T-helper 9 cell (primary cell): ENCODE results near the gene TLK1.
A peak's percentile ranks its signal among the peaks of the same experiment; 100 is the strongest.
"Not testable (repeated sequence)": the region's sequence is repeated elsewhere in the genome, so short reads cannot be mapped to it uniquely, and the experiment has no call there.

Source experiments
- DNase-seq: peaks from one replicate; pipeline ENCODE4 v3.0.0-alpha.2; 2020

The TLK1 gene

DNA sequence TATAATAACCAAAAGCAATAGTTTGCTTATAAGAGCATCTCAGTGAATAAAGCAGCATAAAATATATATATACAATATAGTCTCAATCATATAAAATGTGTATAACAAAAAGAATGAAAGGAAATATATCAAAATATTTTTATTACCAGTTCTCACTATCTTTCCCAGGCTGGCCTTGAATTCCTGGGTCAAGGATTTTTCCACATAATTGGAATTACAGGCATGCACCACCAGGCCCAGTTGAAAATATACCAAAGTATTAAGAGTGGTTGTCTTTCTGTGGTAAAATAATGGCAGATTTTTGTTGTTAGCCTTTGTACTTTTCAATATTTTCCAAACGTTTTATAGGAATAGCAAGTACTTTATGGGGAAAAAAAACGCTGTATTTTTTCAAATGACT, 8.6 kb upstream of the TLK1 start:
- DNase-seq = no peak

DNA sequence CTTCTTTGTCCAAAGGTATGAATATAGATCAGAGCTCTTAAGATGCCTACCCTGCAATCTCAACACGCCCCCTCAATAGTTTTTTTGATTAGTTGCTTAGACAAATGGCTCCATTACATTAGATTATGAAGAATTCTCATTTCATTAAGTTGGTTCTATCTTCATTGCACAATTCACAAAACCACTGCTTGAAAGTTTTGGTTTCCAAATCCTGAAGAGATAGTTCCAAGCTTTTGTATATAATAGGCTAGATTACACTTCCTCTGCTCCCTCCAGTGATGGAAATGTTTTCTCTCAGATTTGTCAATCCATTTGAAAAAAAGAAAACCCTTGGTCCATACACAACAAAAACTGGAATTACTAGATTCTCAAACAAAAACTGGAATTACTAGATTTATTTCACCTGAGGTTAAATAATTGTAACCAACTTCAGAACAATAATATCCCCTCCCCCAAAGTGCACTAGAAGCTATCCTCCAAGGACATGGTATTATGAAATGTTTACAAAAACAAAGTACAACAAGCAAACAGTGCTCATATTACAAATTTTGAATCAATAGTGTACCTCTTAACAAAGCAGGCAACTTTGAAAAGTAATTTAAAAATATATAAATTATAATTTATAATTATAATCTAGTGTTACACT, 6.8 kb upstream of the TLK1 start:
- DNase-seq = no peak

DNA sequence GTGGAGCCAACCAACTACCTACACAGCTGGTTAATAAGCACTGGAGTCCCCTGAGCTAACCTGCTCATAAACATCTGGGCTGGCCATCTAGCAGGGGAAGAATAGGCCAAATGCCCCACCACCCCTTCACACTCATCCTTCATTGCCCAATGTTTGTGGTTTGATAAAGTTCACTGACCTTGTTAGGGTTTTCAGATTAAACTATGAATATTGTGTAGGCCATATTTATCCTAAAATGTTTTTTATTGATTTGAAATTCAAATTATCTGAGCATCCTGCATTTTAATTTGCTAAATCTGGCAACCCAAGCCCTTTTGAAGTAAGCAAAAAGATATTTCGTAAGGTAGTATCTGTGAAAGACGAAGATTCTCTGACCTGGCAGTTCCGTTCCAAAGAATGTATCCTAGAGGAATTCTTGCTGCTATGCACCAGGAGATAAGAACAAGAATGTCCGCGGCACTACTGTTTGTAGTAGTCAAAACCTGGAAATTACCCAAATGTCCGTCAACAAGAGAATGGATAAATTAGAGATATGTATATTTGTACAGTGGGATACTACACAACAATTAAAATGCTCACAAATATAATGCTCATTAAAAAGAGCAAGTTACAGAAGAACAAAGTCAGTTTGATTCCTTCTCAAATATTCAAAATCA, 5.8 kb upstream of the TLK1 start:
- DNase-seq = no peak

DNA sequence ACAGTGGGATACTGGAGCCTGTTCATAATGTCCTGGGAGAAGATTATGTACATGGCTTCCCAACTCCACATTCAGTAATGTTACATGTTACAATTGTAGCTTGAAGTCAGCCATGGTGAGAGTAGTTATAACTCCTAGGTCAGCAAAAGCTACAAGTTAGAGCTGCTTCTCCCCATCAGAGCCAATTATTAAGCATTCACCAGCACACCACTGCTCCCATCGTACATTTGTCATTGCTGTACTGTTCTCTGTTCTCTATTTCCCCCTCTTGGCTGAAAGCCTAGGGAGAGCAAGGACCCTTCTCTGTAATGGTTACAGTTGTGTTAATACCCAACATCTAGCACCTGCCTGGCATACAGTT, 5.3 kb upstream of the TLK1 start:
- no peak for DNase-seq

DNA sequence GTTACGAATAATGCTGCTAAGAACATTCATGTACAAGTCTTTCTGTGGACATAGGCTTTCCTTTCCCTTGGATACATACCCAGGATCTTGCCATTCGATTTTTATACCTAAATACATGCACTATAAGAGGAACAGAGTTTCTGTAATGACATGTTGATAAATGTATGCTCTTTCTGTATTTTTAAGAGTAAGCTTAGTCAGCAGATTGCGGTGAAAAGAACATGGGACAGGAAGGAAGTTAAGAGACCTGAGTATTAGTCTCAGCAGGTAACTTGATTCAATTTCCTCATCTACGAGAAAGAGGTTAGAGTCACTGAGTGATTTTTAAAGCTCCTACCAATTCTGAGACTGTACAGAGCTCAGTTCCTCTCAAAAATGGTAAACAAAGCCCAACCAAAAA, 2.6 kb upstream of the TLK1 start:
- no peak for DNase-seq

DNA sequence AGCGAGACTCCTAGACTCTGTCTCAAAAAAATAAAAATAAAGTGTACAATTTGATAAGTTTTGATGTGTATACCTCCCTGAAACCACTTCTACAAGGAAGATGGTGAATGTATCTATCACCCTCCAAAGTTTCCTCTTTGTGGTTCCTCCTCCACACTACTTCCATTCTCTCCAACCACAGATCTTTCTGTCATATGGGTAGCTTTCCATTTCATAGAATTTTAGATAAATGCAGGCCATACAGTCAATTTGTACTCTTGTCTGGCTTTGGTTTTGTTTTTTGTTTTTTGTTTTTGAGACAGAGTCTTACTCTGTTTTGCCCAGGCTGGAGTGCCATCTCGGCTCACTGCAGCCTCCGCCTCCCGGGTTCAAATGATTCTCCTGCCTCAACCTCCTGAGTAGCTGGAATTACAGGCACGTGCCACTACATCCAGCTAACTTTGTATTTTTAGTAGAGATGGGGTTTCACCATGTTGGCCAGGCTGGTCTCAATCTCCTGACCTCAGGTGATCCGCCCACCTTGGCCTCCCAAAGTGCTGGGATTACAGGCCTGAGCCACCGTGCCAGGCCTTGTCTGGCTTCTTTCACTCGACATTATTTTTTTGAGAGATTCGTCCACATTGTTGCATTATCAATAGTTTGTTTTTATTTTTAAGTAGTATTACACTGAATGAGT, 2.0 kb upstream of the TLK1 start:
- DNase-seq = not testable (repeated sequence)

DNA sequence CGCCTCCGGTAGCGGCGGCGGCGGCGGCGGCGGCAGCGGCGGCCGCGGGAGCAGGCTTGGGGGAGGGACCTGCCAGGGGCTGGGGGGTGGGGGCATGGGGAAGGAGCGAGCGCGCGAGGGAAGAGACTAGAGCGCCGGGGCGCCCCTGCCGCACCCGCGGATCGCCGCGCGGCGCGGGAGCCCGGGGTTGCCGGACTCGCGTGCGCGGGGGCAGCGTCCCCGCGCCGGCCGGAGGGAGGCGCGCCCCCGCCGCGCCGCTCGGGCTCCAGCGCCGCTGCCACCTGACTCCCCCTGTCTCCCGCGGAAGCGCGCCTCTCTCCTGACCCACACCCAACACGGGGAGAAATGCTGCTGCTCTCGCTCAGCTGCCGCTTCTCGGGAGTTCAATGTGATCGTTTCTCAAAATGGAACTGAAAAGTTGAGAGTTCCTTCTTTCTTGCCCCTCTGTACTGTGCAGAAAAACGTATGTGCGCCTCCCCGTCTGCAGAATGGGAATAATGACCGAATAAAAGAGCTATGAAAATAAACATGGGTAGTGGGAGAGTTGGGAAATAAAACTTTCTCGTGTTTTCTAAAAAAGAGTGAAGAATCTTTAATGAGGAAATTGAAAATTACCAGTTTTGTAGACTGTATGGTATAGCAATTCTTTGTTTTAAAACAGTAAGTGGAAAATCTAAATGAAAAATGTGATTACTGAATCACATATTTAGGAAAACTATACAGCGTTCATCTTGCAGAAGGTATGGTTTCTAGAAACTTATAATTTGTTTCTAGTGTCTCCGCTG, 455 bp upstream of the TLK1 start:
- no peak for DNase-seq

DNA sequence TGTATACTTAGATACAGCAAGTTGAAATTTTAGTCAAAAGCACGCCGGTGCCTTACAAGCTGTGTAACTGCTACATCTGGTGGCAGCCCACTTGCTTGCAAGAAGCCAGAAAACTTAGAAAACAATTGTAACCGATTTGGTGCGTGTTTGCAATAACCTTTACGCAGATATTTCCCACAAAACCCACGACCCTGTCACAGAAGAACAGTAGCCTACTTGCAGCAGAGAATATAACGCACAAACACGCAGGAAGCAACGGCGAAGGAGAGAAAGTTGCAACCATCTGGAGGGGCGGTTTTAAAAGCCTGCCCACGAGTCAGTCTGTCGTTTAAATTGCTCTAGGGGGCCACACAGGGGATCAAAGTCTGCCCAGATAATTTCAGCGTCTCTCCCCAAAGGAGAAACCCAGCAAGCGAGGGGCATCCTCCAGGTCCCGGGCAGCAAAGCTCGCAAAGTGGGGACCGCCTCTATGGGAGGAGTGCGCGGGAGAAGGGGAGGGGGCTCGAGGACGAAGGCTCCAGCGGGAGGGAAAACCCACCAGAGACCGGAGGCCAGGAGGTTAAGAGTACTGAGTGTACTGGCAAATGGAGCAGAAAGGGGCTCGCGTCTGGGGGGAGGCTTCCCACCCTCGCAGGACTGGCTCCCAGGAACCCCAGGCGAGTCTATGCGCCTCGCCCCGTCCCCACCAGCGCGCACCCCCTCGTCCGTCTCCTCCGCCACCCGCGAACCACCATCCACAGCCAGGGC, 1.1 kb downstream of the TLK1 start:
- peak; percentile 44 for DNase-seq

DNA sequence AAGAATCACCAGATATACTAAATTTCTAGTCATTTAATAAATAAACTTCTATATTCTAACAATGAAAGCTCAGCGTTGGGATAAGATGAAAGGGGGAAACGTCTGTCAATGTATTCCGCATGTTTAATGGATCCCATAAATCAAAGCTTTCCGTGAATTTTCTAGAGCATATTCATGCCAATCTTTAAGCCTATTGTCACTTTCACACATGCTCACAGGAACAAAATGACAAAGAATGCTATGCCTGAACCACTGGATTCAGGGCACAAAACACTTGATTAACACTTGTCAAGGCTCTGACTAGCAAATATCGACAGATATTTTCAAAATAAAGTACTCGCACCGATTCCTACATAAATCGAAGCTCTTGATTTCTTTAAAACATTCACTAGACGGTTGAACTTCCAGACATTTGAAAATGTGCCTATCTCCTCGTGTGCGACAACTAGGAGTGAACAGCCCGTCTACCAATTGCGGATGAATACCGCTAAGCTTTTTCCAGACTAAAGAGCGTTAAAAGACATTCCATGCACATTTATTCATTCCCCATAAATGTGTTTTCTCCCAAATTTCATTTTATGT, 1.8 kb downstream of the TLK1 start:
- DNase-seq = no peak

DNA sequence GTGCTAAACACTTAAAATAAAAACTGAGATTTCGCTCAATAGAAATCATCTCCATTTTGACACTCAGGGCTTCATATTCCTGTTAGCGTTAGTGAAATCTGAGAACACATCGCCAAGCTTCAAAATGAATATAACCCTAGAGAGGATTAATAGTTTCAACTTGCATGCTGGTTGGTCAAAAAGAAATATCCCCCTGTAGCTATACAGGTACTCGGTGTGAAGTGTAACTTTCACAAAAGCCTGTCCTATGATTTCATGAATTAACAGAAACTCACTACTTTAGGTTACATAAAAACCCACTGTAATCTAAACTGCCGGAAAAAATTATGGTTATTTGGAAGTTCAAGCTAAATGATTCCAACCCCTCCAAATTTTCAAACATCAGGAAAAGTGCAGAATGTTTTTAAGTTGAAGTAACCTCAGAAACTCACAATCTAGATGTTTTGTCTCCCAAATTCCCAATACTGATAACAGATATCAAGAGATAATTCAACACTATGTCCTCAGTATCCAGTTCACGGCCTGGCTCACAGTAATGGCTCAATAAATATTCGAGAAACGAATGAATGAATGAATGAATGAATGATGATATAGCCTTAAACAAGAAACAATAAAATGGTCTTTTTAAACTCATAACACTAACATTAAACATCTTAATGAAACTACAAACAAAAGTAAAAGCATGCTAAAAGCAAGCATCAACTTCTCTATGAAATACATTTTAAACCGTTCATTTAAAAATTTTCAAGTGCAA, 2.5 kb downstream of the TLK1 start:
- no peak for DNase-seq

DNA sequence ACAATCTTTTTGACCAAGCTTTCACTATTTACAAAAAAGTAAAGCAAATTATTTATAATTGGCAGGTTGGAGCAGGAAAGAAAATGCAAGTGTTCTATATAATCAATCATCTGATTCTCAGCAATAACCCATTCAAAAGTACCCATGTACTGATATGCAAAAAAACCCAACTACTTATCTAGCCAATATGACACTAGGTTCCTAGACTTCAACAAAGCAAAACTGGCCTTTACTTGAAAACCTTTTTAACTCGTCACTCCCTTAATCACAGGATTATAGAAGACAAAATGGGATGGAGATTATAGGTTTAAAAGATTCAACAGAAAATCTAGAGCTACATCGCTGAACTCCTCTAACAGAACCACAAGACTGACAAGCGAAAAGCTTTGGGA, 3.6 kb downstream of the TLK1 start:
- DNase-seq = no peak

DNA sequence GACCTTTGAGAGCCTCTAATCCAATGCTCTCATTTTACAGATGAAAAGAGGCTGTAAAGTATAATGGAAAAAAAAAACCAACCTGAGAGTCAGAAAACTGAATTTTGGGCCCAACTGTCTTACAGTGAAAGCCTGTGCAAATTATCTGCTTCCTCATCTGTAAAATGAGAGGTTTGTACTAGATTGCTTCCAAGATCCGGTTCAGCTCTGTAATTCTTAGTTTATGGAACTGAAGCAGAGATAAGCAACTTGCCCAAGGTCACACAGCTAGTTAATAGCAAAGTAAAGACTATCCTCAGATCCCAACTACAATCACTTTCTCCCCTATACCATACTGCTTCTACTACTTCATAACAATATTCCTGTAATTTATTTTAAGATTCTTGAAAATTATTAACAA, 6.3 kb downstream of the TLK1 start:
- DNase-seq = no peak

DNA sequence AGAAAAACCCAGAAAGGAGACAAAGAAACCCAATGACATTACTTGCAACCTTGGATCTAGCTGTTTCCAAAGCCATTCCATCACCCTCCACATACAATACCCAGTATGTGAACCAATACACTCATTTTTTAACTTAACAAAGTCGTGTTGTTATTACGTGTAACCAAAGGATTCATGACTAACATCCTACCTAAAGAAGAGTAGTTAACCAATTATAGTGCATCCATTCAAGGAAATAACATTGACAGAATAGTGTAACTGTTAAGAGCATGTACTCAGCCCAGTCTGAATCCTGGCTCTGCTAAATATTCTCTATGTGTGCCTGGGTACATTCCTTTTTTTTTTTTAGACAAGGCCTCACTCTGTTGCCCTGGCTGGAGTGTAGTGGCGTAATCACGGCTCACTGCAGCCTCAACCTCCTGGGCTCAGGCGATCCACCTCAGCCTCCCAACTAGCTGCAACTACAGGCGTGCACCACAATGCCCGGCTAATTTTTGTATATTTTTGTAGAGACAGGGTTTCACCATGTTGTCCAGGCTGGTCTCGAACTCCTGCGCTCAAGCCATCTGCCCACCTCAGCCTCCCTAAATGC, 9.9 kb downstream of the TLK1 start:
- DNase-seq = no peak

DNA sequence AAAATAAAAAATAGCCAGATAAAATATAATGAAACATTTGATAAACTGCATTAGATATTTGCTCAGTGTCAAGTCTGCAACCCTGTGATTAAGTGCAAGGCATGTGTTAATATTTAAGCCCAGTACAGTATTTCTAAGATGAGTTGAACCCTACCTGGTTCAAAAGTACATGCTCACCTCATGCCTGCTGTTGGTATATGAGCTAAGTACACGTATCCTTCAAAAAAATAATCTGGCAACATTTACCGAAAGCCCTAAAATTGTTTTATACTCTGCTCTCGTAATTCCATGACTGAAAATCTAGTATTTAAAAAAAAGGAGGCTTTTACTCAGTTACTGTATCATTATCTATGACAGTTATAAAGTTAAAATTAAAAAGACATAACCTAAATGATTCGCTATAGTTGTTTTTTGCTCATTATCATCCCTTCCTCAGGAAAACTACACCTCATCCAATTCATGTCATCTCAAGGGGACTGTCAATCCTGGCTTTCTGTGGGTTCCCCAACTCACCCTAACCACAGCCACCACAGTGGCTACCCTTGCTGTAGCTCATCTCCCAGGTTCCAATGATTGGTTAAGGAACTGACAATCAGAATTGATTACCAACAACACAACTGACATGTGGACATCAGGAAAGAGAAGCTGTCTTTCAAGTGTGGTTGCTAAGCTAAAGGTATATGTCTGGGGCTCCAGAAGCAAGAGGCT, 10.6 kb downstream of the TLK1 start:
- no peak for DNase-seq

DNA sequence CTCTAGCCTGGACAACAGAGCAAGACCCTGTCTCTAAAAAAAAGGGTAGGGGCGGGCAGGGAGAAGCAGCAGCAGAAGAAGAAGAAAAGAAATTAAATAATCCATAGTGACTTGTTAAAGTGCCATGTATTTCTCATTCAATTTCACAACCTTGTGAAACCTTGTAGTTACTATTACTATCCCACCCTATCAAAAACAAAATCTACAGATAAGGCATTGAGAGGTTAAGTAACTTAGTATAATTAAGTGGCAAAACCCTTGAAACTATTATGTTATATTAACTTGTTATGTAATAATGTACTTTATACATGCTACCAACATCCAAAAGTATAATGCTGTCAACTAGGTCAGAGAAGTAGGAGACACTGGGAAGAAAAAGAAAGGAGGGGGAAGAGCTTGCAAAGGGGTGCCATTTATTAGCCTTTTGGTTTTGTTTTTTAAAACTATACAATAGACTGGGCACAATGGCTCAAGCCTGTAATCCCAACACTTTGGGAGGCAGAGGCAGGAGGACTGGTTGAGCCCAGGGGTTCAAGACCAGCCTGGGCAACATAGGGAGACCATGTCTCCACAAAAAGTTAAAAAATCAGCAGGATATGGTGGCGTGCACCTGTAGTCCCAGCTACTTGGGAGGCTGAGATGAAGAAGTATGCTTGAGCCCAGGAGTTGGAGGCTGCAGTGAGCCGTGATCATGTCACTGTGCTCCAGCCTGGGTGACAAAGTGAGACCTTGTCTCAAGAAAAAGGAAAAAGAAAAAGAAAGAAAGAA, 11.3 kb downstream of the TLK1 start:
- no peak for DNase-seq

DNA sequence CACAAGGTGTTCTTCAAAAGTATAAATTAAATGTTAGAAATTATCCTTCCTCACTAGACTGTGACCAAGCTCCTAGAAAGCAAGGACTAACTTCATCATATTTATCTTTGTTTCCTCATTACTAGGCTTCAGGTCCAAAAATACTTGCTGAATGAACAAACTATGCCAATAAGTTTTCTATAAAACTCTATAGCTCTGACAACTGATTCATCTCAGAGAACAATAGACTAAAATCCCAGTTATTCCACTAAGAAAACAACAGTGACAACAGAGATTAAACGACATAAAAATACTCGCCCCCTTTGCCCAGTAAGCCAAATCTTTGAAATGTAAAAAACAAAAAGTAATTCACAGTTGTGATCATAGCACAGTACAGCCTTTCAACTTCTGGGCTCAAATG, 13.6 kb downstream of the TLK1 start:
- no peak for DNase-seq

DNA sequence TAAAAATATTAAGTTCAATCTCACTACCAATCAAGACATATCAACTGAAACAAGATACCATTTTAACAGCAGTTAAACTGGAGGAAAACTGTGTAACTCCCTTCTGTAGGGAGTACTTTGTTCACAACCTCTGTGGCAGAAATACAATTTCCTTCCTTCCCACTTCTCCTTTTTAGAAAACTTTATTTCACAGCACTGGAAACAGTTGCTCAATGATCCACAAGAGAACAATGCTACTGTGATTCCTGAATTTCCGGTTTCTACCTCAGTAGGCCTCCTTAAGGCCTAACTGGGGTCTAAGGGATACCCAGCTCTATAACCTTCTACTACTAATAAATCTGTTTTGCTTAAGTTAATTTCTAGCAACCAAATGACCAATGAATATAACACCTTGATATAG, 14.1 kb downstream of the TLK1 start:
- no peak for DNase-seq

DNA sequence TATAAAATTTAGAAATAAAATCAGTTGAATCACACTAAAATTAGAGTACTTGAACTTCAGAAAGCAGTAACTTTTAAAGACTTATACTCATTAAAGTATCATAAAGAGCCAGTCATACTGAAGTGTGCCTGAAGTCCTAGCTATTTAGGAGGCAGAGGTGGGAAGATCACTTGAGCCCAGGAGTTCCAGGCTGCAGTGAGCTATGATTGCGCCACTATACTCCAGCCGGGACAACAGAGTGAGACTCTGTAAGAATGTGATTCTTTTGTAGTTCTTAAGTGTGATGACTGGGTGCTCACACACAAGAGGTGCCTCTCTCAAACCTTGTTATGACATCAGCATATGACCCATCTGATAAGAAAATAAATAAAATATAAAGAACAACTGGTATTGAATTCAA, 14.6 kb downstream of the TLK1 start:
- DNase-seq = no peak

DNA sequence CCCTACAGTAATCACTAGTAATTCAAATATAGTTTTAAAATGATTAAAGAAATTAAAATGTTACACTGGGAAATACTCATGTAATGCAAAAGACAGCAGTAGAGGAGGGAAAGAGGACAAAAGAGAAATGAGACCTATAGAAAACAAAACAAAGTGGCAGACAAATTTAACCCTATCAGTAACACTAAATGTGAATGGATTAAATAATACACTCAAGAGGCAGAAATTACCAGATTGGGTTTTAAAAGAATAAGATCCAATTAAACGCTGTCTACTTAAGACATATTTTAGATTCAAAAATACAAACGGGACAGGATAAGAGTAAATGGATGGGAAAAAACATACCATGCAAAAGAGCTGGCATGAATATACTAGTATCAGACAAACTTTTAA, 17.0 kb downstream of the TLK1 start:
- no peak for DNase-seq

DNA sequence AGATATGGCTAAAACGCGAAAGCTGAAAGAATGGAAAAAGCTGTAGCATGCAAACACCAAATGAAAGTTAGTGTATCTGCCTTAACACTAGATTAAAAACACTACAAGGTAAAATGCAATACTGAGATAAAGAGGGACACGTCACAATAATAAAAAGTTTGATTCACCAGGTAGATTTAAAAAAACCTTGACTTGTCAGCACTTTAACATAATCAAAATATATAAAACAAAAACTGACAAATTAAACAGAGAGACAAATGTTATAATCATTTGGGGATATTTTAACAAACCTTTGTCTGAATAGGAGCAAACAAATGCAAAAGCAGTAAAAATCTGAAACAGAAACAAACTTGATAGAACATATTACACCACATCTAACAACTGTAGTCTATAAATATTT, 18.3 kb downstream of the TLK1 start:
- DNase-seq = no peak
